ENCODE data around the gene COX7A2. TPM values are rescaled to one million over a fixed set of nuclear protein-coding genes. Genes with fewer than 3 reads are reported as not detected.
A peak's percentile ranks its signal among the peaks of the same experiment; 100 is the strongest.

The COX7A2 gene
- total RNA-seq, 4 donors from 2014 or later, result 58.5 to 1,788 (median 211) TPM

- H3K4me1 ChIP-seq, result no peaks in the 10 kb centered on the region
Observed at GRCh38 chr6:75199889-75200288, 43.7 kb downstream of the COX7A2 start.

GRCh38 chr6:75196081-75196687 lies 47.4 kb downstream of the COX7A2 start:
- TF ChIP-seq POLR2A (IDR thresholded peaks at IDR 0.05) (no peak), CTCF (IDR thresholded peaks at IDR 0.05) (no peak)
- Histone ChIP-seq H3K27me3 (no peaks in the 10 kb centered on the region), H3K4me1 (no peaks in the 10 kb centered on the region), H3K4me3 (no peak overlapping the region), H3K27ac (no peak overlapping the region), H3K9me3 (no peaks in the 10 kb centered on the region), H3K36me3 (no peaks in the 10 kb centered on the region)
- intact Hi-C loops (cut with DNase I; ENCODE audit: low total_unique reads), result no loop called here
- DNase-seq, result no peak

More at GRCh38 chr6:75199889-75200288, 43.7 kb downstream of the COX7A2 start:
- TF ChIP-seq POLR2A (IDR thresholded peaks at IDR 0.05) (no peak), CTCF (IDR thresholded peaks at IDR 0.05) (no peak)
- Histone ChIP-seq H3K27ac (peak overlapping the region; percentile 91 to 94), H3K4me3 (no peak overlapping the region), H3K36me3 (no peaks in the 10 kb centered on the region), H3K27me3 (no peaks in the 10 kb centered on the region), H3K9me3 (no peaks in the 10 kb centered on the region)
- intact Hi-C loops (cut with DNase I; ENCODE audit: low total_unique reads), result no loop called here
- no peak for DNase-seq

- H3K27me3 ChIP-seq, result no peaks in the 10 kb centered on the region
- no peak overlapping the region for H3K4me3 ChIP-seq
- DNase-seq, result no peak
- no peaks in the 10 kb centered on the region for H3K4me1 ChIP-seq
- intact Hi-C loops (cut with DNase I; ENCODE audit: low total_unique reads), result no loop called here
- TF ChIP-seq CTCF (IDR thresholded peaks at IDR 0.05) (no peak), POLR2A (IDR thresholded peaks at IDR 0.05) (no peak)
- no peak overlapping the region for H3K27ac ChIP-seq
- H3K36me3 ChIP-seq, result peaks cover 0 to 2% of the 10 kb centered on the region in 2 donors
- H3K9me3 ChIP-seq, result no peaks in the 10 kb centered on the region
Observed at GRCh38 chr6:75188221-75188925, 55.2 kb downstream of the COX7A2 start.

Other genes with a start within 250 kb of the COX7A2 start
- gene COL12A1, start 37.7 kb downstream of the COX7A2 start, total RNA-seq, result 100 to 1,000 TPM; 136 to 423 (median 275) TPM
- gene TMEM30A, start 41.0 kb upstream of the COX7A2 start, total RNA-seq, result 100 to 1,000 TPM in 2 of 4 donors, 10 to 100 TPM in 2; 71.0 to 194 (median 125) TPM
- gene FILIP1, start 250.0 kb upstream of the COX7A2 start, total RNA-seq, result 10 to 100 TPM in 2 of 4 donors, 1 to 10 TPM in 2; 4.7 to 23.1 (median 12.5) TPM

All from uterus (tissue), 4 donors.